SIG-M5 treated with dmso at 0.1 percent for 504 hours (cell line): ENCODE measurements around the gene TMC8.
"Not testable (repeated sequence)": the region's sequence is repeated elsewhere in the genome, so short reads cannot be mapped to it uniquely, and the experiment has no call there.

ENCODE experiments used
- DNase-seq: peaks from one replicate; lab custom pipeline; 2025; ENCODE audit not compliant: unreplicated experiment; lab: John Stamatoyannopoulos, UW

The TMC8 gene

GRCh38 chr17:78133971-78134898 lies 3.7 kb downstream of the TMC8 start:
- DNase-seq = peak; percentile 56

GRCh38 chr17:78134899-78135385 lies 4.4 kb downstream of the TMC8 start:
- no peak for DNase-seq

- DNase-seq = no peak
These were observed 5.4 kb downstream of the TMC8 start for GRCh38 chr17:78135858-78136500.

GRCh38 chr17:78137392-78138203 lies 7.0 kb downstream of the TMC8 start:
- peak; percentile 36 for DNase-seq

- DNase-seq = no peak
These were observed 7.9 kb downstream of the TMC8 start for GRCh38 chr17:78138204-78139060.

- not testable (repeated sequence) for DNase-seq
These were observed 9.2 kb downstream of the TMC8 start for GRCh38 chr17:78139861-78140168.

- DNase-seq = peak; percentile 99
These were observed 9.8 kb downstream of the TMC8 start for GRCh38 chr17:78140169-78141051.

GRCh38 chr17:78141437-78142118 lies 11.0 kb downstream of the TMC8 start:
- no peak for DNase-seq

- DNase-seq = no peak
These were observed 11.7 kb downstream of the TMC8 start for GRCh38 chr17:78142119-78142861.

- no peak for DNase-seq
These were observed 12.9 kb downstream of the TMC8 start for GRCh38 chr17:78143214-78144146.

- peak; percentile 91 for DNase-seq
These were observed 13.7 kb downstream of the TMC8 start for GRCh38 chr17:78144147-78144719.

GRCh38 chr17:78144736-78145641 lies 14.4 kb downstream of the TMC8 start:
- DNase-seq = no peak

- DNase-seq = no peak
These were observed 15.9 kb downstream of the TMC8 start for GRCh38 chr17:78146471-78146869.

- DNase-seq = no peak
These were observed 16.3 kb downstream of the TMC8 start for GRCh38 chr17:78146881-78147280.

GRCh38 chr17:78147315-78147998 lies 16.9 kb downstream of the TMC8 start:
- no peak for DNase-seq
